T-helper 1 cell treated with Interleukin-12 subunit alpha and Interleukin-12 subunit beta and Interleukin-4 antibody, amounts not matched to agents 30 μg/mL and 1 μg/mL, for 36 hours (primary cell): ENCODE data around the gene CTRB2.

Experiments used
- H3K27ac Mint-ChIP-seq: one replicate; pipeline ENCODE4 v1.8.0; 2021; ENCODE audit warnings: mild to moderate bottlenecking, mixed read lengths
- H3K27me3 Mint-ChIP-seq: one replicate; pipeline ENCODE4 v1.8.0; 2021; ENCODE audit warnings: low read depth, mixed read lengths
- H3K36me3 Mint-ChIP-seq: one replicate; pipeline ENCODE4 v1.8.0; 2021; ENCODE audit warnings: low read depth, mixed read lengths
- H3K4me1 Mint-ChIP-seq: one replicate; pipeline ENCODE4 v1.8.0; 2021; ENCODE audit warnings: low read depth, mixed read lengths
- H3K4me3 Mint-ChIP-seq: one replicate; pipeline ENCODE4 v1.8.0; 2021; ENCODE audit warnings: mild to moderate bottlenecking, moderate library complexity, mixed read lengths
- H3K9me3 Mint-ChIP-seq: one replicate; pipeline ENCODE4 v1.8.0; 2021; ENCODE audit warnings: mixed read lengths

The CTRB2 gene

DNA sequence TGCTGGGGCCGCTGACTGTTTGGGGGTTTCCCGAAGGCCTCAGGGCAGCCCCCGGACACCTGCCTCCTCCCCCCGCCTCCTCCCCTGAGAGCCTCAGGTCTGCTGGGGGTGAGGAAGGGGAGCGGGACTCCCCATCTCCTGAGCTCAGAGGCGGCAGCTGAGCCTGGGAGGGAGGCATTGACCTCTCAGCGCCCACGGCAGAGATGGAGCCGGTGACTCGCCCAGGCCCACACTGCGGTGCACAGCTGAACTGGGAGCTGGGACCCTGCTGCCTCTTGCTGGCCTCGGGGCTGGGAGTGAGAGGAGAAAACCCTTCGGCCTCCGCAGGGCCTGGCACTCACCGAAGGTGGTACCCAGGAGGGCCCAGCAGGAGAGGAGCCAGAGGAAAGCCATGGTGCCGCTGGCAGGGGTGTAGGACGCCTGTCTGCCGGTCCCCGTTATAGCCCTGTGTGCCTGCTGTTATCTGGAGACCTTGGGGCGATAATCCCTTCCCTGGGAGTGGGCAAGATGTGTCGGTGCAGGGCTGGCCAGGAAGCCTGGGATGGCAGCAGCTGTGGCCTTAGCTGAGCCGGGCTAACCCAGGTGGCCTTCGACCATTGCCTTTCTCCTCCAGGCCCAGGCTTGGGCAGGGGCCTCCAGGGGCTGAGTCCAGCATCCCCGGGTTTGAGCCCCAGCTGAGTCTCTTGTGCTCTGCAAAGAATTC lies at the start of gene CTRB2:
Gene CTRB2 (minus strand): TSS at position 413 of the 703 bp plus-strand sequence. CDS start 20 bp downstream, at position 393.
- H3K27ac Mint-ChIP-seq = no peak within 1 kb of the TSS
- no peaks in the 10 kb centered on the region for H3K36me3 Mint-ChIP-seq
- no peaks in the 10 kb centered on the region for H3K27me3 Mint-ChIP-seq

DNA sequence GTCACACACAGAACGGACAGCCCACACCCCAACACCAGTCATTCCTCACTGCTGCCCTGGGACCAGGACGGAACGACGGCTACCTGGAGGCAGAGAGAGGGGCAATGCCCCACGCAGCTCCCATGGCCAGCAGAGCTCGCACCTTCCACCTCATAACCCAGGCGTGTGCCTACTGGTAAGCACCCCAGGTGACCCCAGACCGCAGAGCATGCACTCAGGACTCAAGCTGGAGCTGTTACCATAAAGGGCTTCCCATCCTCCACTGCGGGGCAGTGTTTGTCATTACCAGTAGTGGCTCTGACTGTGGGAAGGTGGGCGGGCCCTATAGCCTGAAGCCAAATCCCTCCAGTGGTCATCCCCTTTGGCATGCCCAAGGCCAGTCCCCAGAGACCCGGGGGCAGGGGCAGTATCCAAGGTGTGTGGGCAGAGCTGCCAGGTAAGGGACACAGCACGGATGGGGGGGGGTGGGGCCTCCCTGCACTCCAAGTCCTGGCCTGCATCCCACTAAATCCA lies 49.2 kb upstream of the CTRB2 start:
- no peak overlapping the region for H3K27ac Mint-ChIP-seq
- H3K4me1 Mint-ChIP-seq = peaks cover 2% of the 10 kb centered on the region
- no peaks in the 10 kb centered on the region for H3K9me3 Mint-ChIP-seq
- H3K27me3 Mint-ChIP-seq = peaks cover 22% of the 10 kb centered on the region
- H3K36me3 Mint-ChIP-seq = no peaks in the 10 kb centered on the region
- no peak overlapping the region for H3K4me3 Mint-ChIP-seq

More for the DNA sequence above, at the start of gene CTRB2:
- Mint-ChIP-seq H3K4me1 (no peaks in the 10 kb centered on the region), H3K4me3 (no peak within 1 kb of the TSS), H3K9me3 (no peaks in the 10 kb centered on the region)

DNA sequence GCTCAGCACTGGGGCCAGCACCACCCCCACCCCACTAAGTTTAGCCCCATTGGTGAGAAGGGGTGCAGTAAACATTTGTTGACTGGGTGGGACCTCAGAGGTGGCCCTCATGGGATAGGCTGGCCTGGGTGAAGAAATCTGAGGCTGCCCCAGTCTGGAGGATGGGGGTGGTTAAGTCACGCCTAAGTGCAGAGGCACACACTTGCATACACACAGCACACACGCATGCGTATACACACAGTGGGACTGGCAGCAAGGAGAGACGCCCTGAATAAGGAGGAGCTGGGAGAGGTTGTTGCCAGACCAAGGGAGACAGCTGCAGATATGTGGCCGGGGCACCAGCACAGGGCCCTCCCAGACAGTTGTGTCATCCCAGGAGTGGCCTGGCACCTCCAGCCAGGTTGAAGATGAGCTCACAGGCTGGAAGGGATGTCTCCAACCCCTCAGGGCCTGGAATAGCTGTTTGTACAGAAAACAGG lies 47.4 kb upstream of the CTRB2 start:
- Mint-ChIP-seq H3K4me1 (peaks cover 2% of the 10 kb centered on the region), H3K27me3 (peaks cover 35% of the 10 kb centered on the region), H3K27ac (no peak overlapping the region), H3K9me3 (no peaks in the 10 kb centered on the region), H3K36me3 (no peaks in the 10 kb centered on the region), H3K4me3 (no peak overlapping the region)

DNA sequence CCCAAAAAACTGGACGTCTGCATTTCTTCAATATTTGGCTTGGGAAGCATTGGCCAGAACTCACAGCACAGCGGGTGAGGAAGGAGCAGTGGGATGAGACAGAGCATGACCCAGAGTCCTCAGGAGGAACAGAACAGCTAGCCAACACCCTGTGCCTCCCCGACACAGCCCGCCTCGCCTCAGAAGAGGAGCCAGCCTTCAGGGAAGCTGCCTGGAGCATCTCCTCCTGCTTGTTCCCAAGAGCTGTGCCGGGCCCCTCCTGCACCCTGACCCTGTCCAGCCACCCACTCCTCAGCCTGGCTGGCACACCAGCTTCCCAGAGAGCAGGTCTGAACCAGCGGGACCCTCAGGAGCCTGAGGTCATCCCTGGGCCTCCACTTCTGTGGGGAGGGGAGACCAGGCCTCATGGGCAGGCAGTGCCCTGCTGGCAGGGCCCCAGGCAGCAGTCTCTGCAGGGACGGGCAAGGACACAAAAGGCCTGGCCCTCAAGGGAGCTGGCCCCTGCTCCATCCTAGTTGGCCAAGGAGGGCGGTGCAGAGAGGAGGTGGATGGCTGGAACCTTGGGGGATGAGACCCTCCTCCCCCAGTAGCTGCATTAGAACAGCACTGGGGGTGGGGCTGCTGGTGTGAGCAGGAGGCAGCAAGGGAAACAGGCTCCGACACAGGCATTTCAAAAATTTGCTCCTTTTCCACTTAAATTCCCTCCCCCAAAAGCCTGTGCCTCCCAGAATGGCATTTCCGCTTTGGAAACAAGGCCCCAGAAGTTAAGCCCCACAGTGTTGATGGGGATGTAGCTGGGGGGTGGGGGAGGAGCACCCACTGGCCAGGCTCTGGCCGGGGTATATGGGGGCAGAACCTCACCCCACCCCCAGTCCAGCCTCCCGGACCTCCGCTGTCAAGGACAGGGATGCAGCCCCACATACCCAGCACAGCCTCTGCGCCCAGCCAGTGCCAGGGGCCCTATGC lies 46.3 kb upstream of the CTRB2 start:
- Mint-ChIP-seq H3K27me3 (peaks cover 42% of the 10 kb centered on the region), H3K36me3 (no peaks in the 10 kb centered on the region), H3K27ac (no peak overlapping the region), H3K9me3 (no peaks in the 10 kb centered on the region), H3K4me3 (no peak overlapping the region), H3K4me1 (peaks cover 2% of the 10 kb centered on the region)

DNA sequence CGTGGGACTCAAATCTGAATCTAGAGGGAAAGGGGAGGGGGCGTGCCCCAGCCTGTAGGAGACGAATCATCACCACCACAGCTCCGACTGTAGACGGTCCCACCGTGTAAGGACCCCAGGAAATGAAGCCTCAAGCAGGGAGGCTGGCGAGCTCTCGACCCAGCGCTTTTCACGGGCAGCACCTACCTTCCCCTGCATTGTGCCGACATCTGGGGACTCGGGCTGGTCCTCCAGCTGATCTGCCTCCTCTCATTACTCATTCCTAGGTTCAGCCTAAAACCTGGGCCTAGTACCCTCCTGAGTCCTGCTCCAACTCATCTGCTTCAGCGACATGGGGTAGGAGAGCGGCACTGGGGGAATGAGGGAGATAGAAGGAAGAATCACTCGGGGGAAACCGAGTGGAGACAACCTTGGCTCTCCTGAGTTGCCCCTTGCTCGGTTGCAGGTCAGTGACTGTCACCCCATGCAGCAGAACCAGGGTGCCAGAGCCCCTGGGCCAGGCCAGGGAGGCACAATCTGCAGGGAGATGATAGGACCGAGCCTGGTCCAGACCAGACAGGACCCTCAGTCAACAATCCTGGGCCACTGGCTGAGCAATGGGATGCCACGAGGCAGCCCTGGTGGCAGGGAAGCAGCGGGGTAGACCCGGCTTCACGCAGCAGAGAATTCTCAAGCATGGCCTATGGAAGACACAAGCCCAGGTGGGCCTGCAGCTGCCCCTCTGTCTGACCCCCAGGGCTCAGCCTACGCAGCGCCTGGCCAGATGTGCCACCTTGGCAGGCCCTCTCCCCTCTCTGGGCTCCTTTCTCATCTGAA lies 45.3 kb upstream of the CTRB2 start:
- H3K36me3 Mint-ChIP-seq = no peaks in the 10 kb centered on the region
- peak overlapping the region; percentile 34 for H3K4me3 Mint-ChIP-seq
- H3K27me3 Mint-ChIP-seq = peaks cover 48% of the 10 kb centered on the region
- H3K27ac Mint-ChIP-seq = no peak overlapping the region
- peaks cover 2% of the 10 kb centered on the region for H3K4me1 Mint-ChIP-seq
- no peaks in the 10 kb centered on the region for H3K9me3 Mint-ChIP-seq

DNA sequence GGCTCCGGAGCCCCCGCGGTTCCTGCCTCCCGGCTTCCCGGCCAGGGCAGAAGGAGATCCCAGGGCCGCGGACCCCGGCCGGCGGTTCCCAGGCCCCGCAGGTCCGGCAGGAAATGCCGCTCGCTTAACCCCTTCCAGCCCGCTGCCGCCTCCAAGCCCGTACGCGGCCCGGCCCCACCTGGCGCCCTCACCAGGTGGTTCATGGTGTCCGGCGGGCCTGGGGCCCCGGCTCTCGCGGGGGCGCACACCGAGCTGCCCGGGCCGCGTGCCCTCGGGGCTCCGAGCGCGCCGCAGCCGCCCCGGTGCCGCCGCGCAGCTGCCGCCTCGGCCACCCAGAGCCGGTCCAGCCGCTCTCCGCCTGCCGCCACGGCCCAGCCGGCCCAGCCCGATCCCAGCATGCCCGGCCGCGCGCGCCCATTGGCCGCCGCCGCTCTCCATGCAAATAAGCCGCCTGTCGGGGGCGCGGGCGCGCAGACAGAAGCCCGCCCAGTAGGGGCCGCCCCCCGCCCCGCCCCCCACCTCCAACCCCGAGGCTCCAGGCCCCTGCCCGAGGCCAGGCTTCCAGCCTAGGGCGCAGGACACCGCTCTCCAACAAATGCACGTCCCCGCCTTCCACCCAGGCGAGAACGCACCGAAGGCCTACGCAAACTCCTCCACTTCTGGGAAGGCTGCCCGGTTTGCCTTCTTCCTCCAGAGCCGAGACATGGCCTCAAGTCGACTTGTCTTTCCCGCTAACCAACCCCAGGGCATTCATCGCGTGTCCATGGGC lies 44.5 kb upstream of the CTRB2 start, which contains the start of gene BCAR1:
Gene BCAR1 (minus strand): TSS at position 345 of the 769 bp plus-strand sequence. CDS start 142 bp downstream, at position 203.
- Mint-ChIP-seq H3K36me3 (no peaks in the 10 kb centered on the region), H3K9me3 (no peaks in the 10 kb centered on the region), H3K4me3 (peak within 1 kb of the TSS; percentile 34), H3K4me1 (peaks cover 2% of the 10 kb centered on the region), H3K27ac (no peak within 1 kb of the TSS), H3K27me3 (peaks cover 48% of the 10 kb centered on the region)

DNA sequence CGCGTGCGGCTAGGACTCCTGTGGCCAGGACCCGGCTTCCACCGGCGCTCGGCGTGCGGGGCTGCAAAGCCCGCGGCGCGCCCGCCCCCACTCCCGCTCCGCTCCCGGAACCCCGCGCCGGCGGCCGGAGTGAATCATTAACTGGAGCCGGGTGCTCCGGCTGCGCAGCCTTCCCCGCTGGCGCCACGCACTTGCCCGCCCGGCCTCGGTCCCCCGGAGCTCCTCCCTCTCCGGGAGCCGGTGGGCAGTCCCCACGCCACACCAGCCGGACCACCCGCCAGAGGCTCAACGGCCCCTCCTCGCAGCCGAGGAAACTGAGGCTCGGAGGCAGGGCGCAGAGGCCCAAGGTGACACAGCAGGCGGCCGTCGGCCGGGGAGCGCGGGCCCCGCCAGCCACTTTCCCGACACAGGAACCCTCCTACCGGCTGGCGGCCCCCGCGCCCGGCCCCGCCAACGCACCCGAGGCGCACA lies 43.9 kb upstream of the CTRB2 start:
- no peaks in the 10 kb centered on the region for H3K36me3 Mint-ChIP-seq
- H3K27ac Mint-ChIP-seq = no peak overlapping the region
- H3K9me3 Mint-ChIP-seq = no peaks in the 10 kb centered on the region
- H3K4me1 Mint-ChIP-seq = peaks cover 2% of the 10 kb centered on the region
- H3K27me3 Mint-ChIP-seq = peaks cover 48% of the 10 kb centered on the region
- H3K4me3 Mint-ChIP-seq = no peak overlapping the region

DNA sequence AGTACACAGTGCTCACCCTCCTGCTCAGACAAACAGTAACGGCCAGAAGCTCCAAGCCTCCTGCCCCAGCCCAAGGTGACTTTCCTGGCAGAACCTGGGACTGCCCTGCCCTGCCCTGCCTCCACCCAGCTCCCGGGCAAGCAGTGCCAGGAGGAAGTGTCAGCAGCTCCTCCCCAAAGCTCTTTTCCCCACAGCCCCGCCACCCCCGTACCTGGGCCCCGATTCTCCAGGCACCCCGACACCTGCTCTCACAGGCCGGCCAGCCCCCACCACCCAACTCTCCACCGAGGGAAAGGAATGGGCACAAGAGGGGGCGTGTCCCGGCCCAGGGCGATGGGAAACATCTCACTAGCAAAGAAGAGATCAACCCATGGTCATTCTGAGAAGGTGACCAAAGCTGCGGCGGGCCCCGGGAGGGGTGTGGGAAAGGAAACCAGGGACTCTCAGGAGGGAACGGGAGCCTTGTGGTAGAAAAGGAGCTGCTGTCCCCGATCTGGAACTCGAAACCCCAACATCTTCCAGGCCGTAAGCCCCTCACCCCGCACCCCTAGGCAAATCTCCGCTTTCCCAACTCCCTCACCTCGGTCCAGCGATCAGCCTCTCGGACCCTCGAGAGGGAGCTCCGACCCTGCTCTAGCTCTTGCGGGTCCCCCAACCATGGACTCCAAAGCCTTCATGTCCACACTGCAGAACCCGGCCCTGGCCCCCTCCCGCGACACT lies 43.3 kb upstream of the CTRB2 start:
- Mint-ChIP-seq H3K27ac (no peak overlapping the region), H3K9me3 (no peaks in the 10 kb centered on the region), H3K36me3 (no peaks in the 10 kb centered on the region), H3K4me3 (no peak overlapping the region), H3K27me3 (peaks cover 48% of the 10 kb centered on the region), H3K4me1 (peaks cover 2% of the 10 kb centered on the region)

DNA sequence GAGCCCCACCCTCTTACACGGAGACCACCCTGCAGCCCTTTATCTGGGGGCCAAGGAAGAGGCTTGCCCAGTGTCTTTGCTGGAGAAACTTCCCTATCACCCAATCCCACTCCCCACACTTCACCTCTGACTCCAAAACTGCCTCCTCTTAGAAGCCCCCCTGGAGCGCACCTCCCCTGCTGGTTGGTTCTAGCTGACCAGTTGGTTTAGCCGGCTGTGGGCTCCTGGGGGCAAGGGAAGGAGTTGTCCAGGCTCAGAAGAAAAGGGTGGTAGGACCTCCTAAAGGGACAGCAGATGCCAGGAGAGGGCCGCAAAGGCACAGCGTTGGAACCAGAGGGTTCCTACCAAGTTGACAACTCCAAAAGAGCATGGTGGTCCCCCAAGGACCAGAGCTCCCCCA lies 42.5 kb upstream of the CTRB2 start:
- H3K4me1 Mint-ChIP-seq = peaks cover 2% of the 10 kb centered on the region
- peaks cover 42% of the 10 kb centered on the region for H3K27me3 Mint-ChIP-seq
- no peaks in the 10 kb centered on the region for H3K9me3 Mint-ChIP-seq
- H3K36me3 Mint-ChIP-seq = no peaks in the 10 kb centered on the region
- H3K27ac Mint-ChIP-seq = no peak overlapping the region
- no peak overlapping the region for H3K4me3 Mint-ChIP-seq

DNA sequence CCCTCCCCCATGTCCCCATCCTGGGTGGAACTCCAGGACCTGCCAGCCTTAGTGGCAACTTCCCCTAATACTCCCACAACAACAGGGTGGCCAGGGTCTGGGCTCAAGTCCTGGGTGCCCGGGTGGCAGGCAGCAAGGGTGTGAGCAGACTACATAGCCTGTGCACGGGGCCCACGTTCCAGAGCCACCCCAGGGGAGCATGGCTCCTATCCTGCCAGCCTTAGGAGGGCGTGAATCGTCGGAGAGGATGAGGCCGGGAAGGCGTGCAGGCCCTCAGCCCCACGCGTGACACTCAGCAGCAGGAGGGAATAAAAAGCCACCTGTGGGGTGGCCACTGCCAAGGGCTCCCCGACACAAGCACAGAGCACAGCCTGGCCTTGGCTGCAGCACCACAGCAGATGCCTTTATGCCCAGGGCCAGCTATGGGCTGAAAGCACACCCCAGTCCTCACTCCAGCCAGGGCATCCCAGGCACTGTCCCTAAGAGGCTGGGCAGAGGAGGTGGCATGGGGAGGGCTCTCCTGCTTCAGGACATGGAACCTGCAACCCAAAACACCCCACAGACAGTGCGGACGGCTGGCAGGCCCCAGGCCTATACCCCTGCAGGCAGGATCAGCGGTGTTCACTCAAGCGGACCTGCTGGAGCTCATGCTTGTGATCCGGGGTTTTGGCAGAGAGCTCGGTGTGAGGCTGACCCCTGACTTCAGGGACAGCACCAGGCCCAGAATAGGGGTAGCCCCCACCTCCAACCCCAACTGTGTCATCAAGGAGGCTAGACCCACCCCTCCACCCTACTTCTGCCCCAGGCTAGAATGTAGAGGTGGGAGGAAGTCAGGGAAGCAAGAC lies 41.8 kb upstream of the CTRB2 start:
- Mint-ChIP-seq H3K4me1 (peaks cover 2% of the 10 kb centered on the region), H3K27ac (no peak overlapping the region), H3K27me3 (peaks cover 39% of the 10 kb centered on the region), H3K4me3 (no peak overlapping the region), H3K9me3 (no peaks in the 10 kb centered on the region), H3K36me3 (no peaks in the 10 kb centered on the region)

DNA sequence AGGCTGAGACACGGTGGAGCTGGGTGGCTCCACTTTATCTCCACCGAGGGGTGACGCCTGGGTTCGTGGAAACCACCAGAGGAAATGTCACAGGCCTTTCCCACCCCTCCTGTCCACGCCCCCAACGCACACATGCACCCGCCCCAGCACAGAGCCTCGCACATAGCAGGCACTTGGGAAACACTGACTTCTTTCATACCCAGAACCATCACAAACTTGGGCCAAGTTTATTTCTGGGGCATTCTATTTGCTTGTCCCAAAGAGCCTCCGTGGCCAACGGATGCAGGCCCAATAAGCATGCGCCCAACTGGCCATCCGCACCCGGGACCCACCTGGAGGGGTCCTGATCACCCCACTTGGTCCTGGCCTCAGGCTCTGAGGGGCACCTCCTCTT lies 41.2 kb upstream of the CTRB2 start:
- no peaks in the 10 kb centered on the region for H3K36me3 Mint-ChIP-seq
- peaks cover 39% of the 10 kb centered on the region for H3K27me3 Mint-ChIP-seq
- H3K9me3 Mint-ChIP-seq = no peaks in the 10 kb centered on the region
- H3K27ac Mint-ChIP-seq = no peak overlapping the region
- no peak overlapping the region for H3K4me3 Mint-ChIP-seq
- H3K4me1 Mint-ChIP-seq = peaks cover 2% of the 10 kb centered on the region

DNA sequence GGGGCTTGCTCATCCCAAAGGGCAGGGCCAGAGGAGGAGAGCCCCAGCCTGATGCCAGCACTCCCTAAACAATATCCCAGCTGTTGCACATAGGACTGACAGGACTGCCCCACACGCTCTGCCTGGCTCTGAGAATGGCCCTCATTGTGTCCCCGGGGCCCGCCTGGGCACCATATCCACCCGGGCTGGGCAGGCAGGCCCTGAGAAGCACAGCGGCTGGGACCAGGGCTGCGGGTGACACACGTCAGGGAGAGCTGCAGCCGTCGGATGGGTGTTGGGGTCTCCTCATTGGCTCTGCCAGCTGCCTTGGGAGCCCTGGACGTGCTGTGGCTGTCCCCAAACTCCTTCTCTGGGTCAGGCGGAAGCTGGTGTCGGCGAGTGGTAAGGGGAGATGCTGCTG lies 40.3 kb upstream of the CTRB2 start:
- Mint-ChIP-seq H3K27me3 (peaks cover 32% of the 10 kb centered on the region), H3K4me1 (peaks cover 2% of the 10 kb centered on the region), H3K36me3 (no peaks in the 10 kb centered on the region), H3K4me3 (no peak overlapping the region), H3K27ac (no peak overlapping the region), H3K9me3 (no peaks in the 10 kb centered on the region)
